Measurements from ENCODE around the gene PTPN6. TPM values are rescaled to one million over a fixed set of nuclear protein-coding genes. Genes with fewer than 3 reads are reported as not detected.

The PTPN6 gene
- total RNA-seq, 1 donor, result not detected

GRCh38 chr12:6916426-6917200 is 34.5 kb upstream of the PTPN6 start:
- no peak overlapping the region for H3K4me3 ChIP-seq (ENCODE audit: low read depth, low read length)
- no peak for TF ChIP-seq CTCF (IDR thresholded peaks at IDR 0.05; ENCODE audit: insufficient read depth, low read depth, low read length)
- no peak for DNase-seq (ENCODE audit: low read depth)

- H3K4me3 ChIP-seq (ENCODE audit: low read depth, low read length), result no peak overlapping the region
- TF ChIP-seq CTCF (IDR thresholded peaks at IDR 0.05; ENCODE audit: insufficient read depth, low read depth, low read length), result no peak
- no peak for DNase-seq (ENCODE audit: low read depth)
These were observed 33.5 kb upstream of the PTPN6 start for GRCh38 chr12:6917491-6918231.

- H3K4me3 ChIP-seq (ENCODE audit: low read depth, low read length), result no peak overlapping the region
- TF ChIP-seq CTCF (IDR thresholded peaks at IDR 0.05; ENCODE audit: insufficient read depth, low read depth, low read length), result no peak
- DNase-seq (ENCODE audit: low read depth), result no peak
These were observed 31.6 kb upstream of the PTPN6 start for GRCh38 chr12:6919588-6919987.

GRCh38 chr12:6921539-6921938 is 29.6 kb upstream of the PTPN6 start:
- no peak for DNase-seq (ENCODE audit: low read depth)
- H3K4me3 ChIP-seq (ENCODE audit: low read depth, low read length), result no peak overlapping the region
- no peak for TF ChIP-seq CTCF (IDR thresholded peaks at IDR 0.05; ENCODE audit: insufficient read depth, low read depth, low read length)

GRCh38 chr12:6921996-6922946 is 28.9 kb upstream of the PTPN6 start:
- TF ChIP-seq CTCF (IDR thresholded peaks at IDR 0.05; ENCODE audit: insufficient read depth, low read depth, low read length), result no peak
- DNase-seq (ENCODE audit: low read depth), result no peak
- H3K4me3 ChIP-seq (ENCODE audit: low read depth, low read length), result no peak overlapping the region

- peak; percentile 3 for TF ChIP-seq CTCF (IDR thresholded peaks at IDR 0.05; ENCODE audit: insufficient read depth, low read depth, low read length)
- no peak overlapping the region for H3K4me3 ChIP-seq (ENCODE audit: low read depth, low read length)
- no peak for DNase-seq (ENCODE audit: low read depth)
These were observed 28.0 kb upstream of the PTPN6 start for GRCh38 chr12:6923003-6923732.

All from fibroblast of villous mesenchyme (primary cell).